ENCODE measurements around the gene WDFY4.

Gene WDFY4

GRCh38 chr10:48789486-48790456 lies 105.1 kb downstream of the WDFY4 start:
- TF ChIP-seq CEBPB (IDR thresholded peaks at IDR 0.05) (no peak), TEAD4 (IDR thresholded peaks at IDR 0.05) (no peak), REST (IDR thresholded peaks at IDR 0.05; ENCODE audit: low read depth) (no peak), TCF12 (IDR thresholded peaks at IDR 0.05; ENCODE audit: low read depth) (no peak)

GRCh38 chr10:48790457-48791044 lies 105.9 kb downstream of the WDFY4 start:
- TF ChIP-seq CREB1 (IDR thresholded peaks at IDR 0.05; ENCODE audit: low read depth) (no peak), NFIC (IDR thresholded peaks at IDR 0.05) (no peak), CEBPB (IDR thresholded peaks at IDR 0.05) (no peak), YY1 (IDR thresholded peaks at IDR 0.05; ENCODE audit: low read depth) (no peak)

GRCh38 chr10:48791267-48791928 lies 106.7 kb downstream of the WDFY4 start:
- TF ChIP-seq EP300 (IDR thresholded peaks at IDR 0.05; ENCODE audit: borderline replicate concordance) = no peak

GRCh38 chr10:48792121-48792520 lies 107.4 kb downstream of the WDFY4 start:
- TF ChIP-seq YY1 (IDR thresholded peaks at IDR 0.05; ENCODE audit: low read depth) (no peak), USF1 (IDR thresholded peaks at IDR 0.05) (no peak), NFIC (IDR thresholded peaks at IDR 0.05) (no peak), MAX (IDR thresholded peaks at IDR 0.05) (no peak), REST (IDR thresholded peaks at IDR 0.05; ENCODE audit: low read depth) (no peak), CREB1 (IDR thresholded peaks at IDR 0.05; ENCODE audit: low read depth) (no peak), TAF1 (IDR thresholded peaks at IDR 0.05; ENCODE audit: low read depth) (no peak), ZBTB7A (IDR thresholded peaks at IDR 0.05; ENCODE audit: low read depth) (no peak), FOXM1 (IDR thresholded peaks at IDR 0.05; ENCODE audit: borderline replicate concordance, low read depth) (no peak), EP300 (IDR thresholded peaks at IDR 0.05; ENCODE audit: borderline replicate concordance) (no peak), TEAD4 (IDR thresholded peaks at IDR 0.05) (no peak), CEBPB (IDR thresholded peaks at IDR 0.05) (no peak)

GRCh38 chr10:48792687-48793096 lies 108.0 kb downstream of the WDFY4 start:
- TF ChIP-seq TCF12 (IDR thresholded peaks at IDR 0.05; ENCODE audit: low read depth) (no peak), ZBTB7A (IDR thresholded peaks at IDR 0.05; ENCODE audit: low read depth) (no peak), FOXM1 (IDR thresholded peaks at IDR 0.05; ENCODE audit: borderline replicate concordance, low read depth) (no peak), EP300 (IDR thresholded peaks at IDR 0.05; ENCODE audit: borderline replicate concordance) (no peak), USF1 (IDR thresholded peaks at IDR 0.05) (no peak), YY1 (IDR thresholded peaks at IDR 0.05; ENCODE audit: low read depth) (no peak), CEBPB (IDR thresholded peaks at IDR 0.05) (no peak), TEAD4 (IDR thresholded peaks at IDR 0.05) (no peak), RAD21 (IDR thresholded peaks at IDR 0.05; ENCODE audit: low read depth) (no peak), CREB1 (IDR thresholded peaks at IDR 0.05; ENCODE audit: low read depth) (no peak), EGR1 (IDR thresholded peaks at IDR 0.05) (no peak), TAF1 (IDR thresholded peaks at IDR 0.05; ENCODE audit: low read depth) (no peak), REST (IDR thresholded peaks at IDR 0.05; ENCODE audit: low read depth) (no peak), MAX (IDR thresholded peaks at IDR 0.05) (no peak), NFIC (IDR thresholded peaks at IDR 0.05) (no peak)

All from Ishikawa (cell line).